ENCODE results near the gene IDH3B. TPM values are rescaled to one million over a fixed set of nuclear protein-coding genes. Genes with fewer than 3 reads are reported as not detected.

The IDH3B gene
- total RNA-seq, 1 experiment from 2014 or later, result 146 TPM

- Histone ChIP-seq H3K27ac (ENCODE audit: low read depth, low read length, poor library complexity, severe bottlenecking) (no peak overlapping the region), H3K4me1 (ENCODE audit: insufficient read depth, low read length, poor library complexity, severe bottlenecking) (no peaks in the 10 kb centered on the region), H3K36me3 (ENCODE audit: insufficient read depth, low read length, poor library complexity, severe bottlenecking) (no peaks in the 10 kb centered on the region), H3K4me3 (ENCODE audit: low read depth, low read length, poor library complexity, severe bottlenecking) (no peak overlapping the region), H3K27me3 (replicated peaks; ENCODE audit: insufficient read depth, low read depth, low read length, poor library complexity) (no peaks in the 10 kb centered on the region), H3K9me3 (ENCODE audit: low read depth, low read length, poor library complexity, severe bottlenecking) (no peaks in the 10 kb centered on the region)
- BruUV-seq (replicated peaks), result no TSS peak
- DNase-seq (ENCODE audit: low spot score), result peak; percentile 48
- TF ChIP-seq EZH2 (IDR thresholded peaks at IDR 0.05; ENCODE audit: borderline replicate concordance, low read depth, low read length, poor library complexity, severe bottlenecking) (no peak), CTCF (conservative IDR thresholded peaks at IDR 0.05; ENCODE audit: low read depth, low read length) (peak; percentile 46)
- ChIA-PET CTCF (interaction anchor here (1.2 kb wide), 1 partner anchor 18 kb away, joined by 3 read pairs; no protein-coding TSS in a partner anchor), POLR2A (ENCODE audit: low non-redundant PET) (no interaction called here)
- intact Hi-C loops (cut with micrococcal nuclease; ENCODE audit: unreplicated experiment), result no loop called here
These were observed 8.0 kb upstream of the IDH3B start for GRCh38 chr20:2671977-2672376.

GRCh38 chr20:2663364-2663886, 591 bp downstream of the IDH3B start:
- Histone ChIP-seq H3K27me3 (replicated peaks; ENCODE audit: insufficient read depth, low read depth, low read length, poor library complexity) (no peaks in the 10 kb centered on the region), H3K4me1 (ENCODE audit: insufficient read depth, low read length, poor library complexity, severe bottlenecking) (peaks cover 3% of the 10 kb centered on the region), H3K4me3 (ENCODE audit: low read depth, low read length, poor library complexity, severe bottlenecking) (peak overlapping the region; percentile 84), H3K27ac (ENCODE audit: low read depth, low read length, poor library complexity, severe bottlenecking) (peak overlapping the region; percentile 76), H3K36me3 (ENCODE audit: insufficient read depth, low read length, poor library complexity, severe bottlenecking) (peaks cover 28% of the 10 kb centered on the region), H3K9me3 (ENCODE audit: low read depth, low read length, poor library complexity, severe bottlenecking) (no peaks in the 10 kb centered on the region)
- ChIA-PET POLR2A (ENCODE audit: low non-redundant PET) (interaction anchor here (1.3 kb wide), 1 partner anchor 11 kb away, joined by 4 read pairs; the partner anchor contains the start of gene NOP56), CTCF (no interaction called here)
- TF ChIP-seq EZH2 (IDR thresholded peaks at IDR 0.05; ENCODE audit: borderline replicate concordance, low read depth, low read length, poor library complexity, severe bottlenecking) (no peak), CTCF (conservative IDR thresholded peaks at IDR 0.05; ENCODE audit: low read depth, low read length) (no peak)
- BruUV-seq (replicated peaks), result TSS peak; percentile 54
- intact Hi-C loops (cut with micrococcal nuclease; ENCODE audit: unreplicated experiment), result no loop called here
- DNase-seq (ENCODE audit: low spot score), result no peak

- intact Hi-C loops (cut with micrococcal nuclease; ENCODE audit: unreplicated experiment), result no loop called here
- no TSS peak for BruUV-seq (replicated peaks)
- Histone ChIP-seq H3K4me1 (ENCODE audit: insufficient read depth, low read length, poor library complexity, severe bottlenecking) (peaks cover 9% of the 10 kb centered on the region), H3K27me3 (replicated peaks; ENCODE audit: insufficient read depth, low read depth, low read length, poor library complexity) (no peaks in the 10 kb centered on the region), H3K36me3 (ENCODE audit: insufficient read depth, low read length, poor library complexity, severe bottlenecking) (peaks cover 67% of the 10 kb centered on the region), H3K27ac (ENCODE audit: low read depth, low read length, poor library complexity, severe bottlenecking) (no peak overlapping the region), H3K4me3 (ENCODE audit: low read depth, low read length, poor library complexity, severe bottlenecking) (no peak overlapping the region), H3K9me3 (ENCODE audit: low read depth, low read length, poor library complexity, severe bottlenecking) (no peaks in the 10 kb centered on the region)
- TF ChIP-seq CTCF (conservative IDR thresholded peaks at IDR 0.05; ENCODE audit: low read depth, low read length) (no peak), EZH2 (IDR thresholded peaks at IDR 0.05; ENCODE audit: borderline replicate concordance, low read depth, low read length, poor library complexity, severe bottlenecking) (no peak)
- DNase-seq (ENCODE audit: low spot score), result no peak
- CTCF ChIA-PET, result no interaction called here
- POLR2A ChIA-PET (ENCODE audit: low non-redundant PET), result no interaction called here
These were observed 4.5 kb downstream of the IDH3B start for GRCh38 chr20:2659547-2659946.

Data from A673 (cell line).